ENCODE results near the gene ETS2.
"Not testable (repeated sequence)": the region's sequence is repeated elsewhere in the genome, so short reads cannot be mapped to it uniquely, and the experiment has no call there.

Gene ETS2

GRCh38 chr21:38818325-38818723 is 12.6 kb downstream of the ETS2 start:
- no peak for DNase-seq

DNA sequence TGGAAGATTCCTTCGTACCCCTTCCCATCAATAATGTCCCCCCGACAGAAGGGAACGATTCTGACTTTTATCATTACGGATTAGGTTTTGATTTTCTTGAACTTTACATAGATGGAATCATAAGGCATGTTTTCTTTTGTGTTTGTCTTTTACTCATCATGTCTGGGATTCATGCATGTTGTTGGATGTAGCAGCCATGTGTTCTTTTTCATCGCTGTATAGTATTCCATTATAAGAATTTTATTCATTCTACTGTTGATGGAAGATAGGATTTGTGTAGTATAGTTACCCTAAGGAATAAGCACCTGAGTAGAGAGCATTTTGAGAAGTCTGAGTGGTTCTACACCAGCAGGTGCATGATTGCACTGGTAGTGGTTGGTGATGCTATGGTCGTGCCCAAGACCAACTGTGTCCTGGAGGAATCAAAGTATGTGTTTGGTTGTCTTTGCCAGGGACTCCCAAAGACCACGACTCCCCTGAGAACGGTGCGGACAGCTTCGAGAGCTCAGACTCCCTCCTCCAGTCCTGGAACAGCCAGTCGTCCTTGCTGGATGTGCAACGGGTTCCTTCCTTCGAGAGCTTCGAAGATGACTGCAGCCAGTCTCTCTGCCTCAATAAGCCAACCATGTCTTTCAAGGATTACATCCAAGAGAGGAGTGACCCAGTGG is 13.5 kb downstream of the ETS2 start:
- DNase-seq: no peak

DNA sequence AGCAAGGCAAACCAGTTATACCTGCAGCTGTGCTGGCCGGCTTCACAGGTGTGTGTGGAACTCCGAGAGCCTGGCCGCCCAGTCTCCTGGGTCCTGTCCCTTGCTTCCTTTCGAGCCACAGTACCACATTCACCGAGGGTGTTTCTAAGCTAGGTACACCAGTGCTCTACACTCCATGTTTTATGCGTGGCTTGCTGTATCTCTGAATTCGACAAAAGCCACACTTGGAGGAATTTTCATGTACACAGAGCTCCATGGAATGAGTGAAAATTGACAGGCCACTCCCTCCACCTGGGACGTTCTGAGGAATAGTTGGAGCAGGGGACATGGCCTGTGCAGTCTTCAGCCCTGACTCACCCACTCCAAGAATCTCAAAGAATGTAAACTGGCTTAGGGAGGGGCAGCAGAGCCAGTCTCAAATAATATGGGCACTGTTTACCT is 14.0 kb downstream of the ETS2 start:
- no peak for DNase-seq

DNA sequence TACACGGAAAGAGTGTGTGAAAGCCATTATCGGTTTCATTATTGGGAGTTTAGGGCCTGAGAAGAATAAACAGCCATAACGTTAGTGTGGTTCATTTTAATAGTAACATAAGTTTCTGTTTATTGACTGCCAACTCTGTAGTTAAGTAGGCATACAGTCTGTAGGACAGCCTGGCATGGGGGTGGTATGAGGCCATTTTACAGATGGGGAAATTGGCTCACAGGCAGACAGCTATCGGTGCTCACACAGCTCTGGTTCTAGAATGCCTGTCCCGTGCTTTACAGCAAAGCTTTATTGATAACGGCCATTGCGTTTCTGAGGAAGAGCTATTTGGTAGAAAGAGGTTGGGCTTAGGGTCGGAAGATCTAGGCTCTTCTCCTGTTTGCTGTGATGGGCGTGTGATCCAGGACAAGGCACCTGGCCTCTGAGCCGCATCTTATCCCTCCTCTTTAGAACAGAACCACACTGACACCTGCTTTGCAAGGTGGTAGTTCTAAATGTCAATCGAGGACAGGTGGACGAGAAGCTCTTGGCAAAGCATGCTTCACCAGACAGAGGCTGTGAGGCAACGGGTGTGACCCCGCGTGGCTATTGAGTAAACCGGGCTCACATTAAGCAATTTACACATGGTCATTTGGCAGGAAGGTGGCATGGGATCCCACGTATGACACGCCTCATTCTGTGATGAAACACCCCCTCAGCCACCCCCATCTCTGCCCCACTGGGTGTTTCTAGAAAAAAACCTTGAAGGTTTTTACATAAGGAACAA is 14.9 kb downstream of the ETS2 start:
- no peak for DNase-seq

GRCh38 chr21:38821248-38821647 is 15.5 kb downstream of the ETS2 start:
- DNase-seq: no peak

GRCh38 chr21:38821959-38822682 is 16.4 kb downstream of the ETS2 start:
- no peak for DNase-seq

DNA sequence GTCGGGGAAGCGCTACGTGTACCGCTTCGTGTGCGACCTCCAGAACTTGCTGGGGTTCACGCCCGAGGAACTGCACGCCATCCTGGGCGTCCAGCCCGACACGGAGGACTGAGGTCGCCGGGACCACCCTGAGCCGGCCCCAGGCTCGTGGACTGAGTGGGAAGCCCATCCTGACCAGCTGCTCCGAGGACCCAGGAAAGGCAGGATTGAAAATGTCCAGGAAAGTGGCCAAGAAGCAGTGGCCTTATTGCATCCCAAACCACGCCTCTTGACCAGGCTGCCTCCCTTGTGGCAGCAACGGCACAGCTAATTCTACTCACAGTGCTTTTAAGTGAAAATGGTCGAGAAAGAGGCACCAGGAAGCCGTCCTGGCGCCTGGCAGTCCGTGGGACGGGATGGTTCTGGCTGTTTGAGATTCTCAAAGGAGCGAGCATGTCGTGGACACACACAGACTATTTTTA is 17.1 kb downstream of the ETS2 start:
- DNase-seq: no peak

GRCh38 chr21:38823737-38824123 is 18.0 kb downstream of the ETS2 start:
- DNase-seq: no peak

DNA sequence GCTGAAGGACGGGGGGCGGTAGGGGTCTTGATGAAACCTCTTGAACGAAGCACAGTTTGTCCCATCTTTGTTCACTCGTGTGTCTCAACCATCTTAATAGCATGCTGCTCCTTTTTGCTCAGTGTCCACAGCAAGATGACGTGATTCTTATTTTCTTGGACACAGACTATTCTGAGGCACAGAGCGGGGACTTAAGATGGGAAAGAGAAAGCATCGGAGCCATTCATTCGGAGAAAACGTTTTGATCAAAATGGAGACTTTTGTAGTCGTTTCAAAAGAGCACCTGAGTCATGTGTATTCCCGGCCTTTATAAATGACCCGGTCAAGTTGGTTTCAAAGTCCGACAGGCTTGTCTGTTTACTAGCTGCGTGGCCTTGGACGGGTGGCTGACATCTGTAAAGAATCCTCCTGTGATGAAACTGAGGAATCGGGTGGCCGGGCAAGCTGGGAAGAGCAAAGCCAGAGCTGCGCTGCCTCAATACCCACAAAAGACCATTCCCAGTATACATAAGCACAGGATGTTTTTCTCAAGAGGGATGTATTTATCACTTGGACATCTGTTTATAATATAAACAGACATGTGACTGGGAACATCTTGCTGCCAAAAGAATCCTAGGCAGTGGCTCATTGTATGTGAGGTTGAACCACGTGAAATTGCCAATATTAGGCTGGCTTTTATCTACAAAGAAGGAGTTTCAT is 18.5 kb downstream of the ETS2 start:
- DNase-seq: no peak

DNA sequence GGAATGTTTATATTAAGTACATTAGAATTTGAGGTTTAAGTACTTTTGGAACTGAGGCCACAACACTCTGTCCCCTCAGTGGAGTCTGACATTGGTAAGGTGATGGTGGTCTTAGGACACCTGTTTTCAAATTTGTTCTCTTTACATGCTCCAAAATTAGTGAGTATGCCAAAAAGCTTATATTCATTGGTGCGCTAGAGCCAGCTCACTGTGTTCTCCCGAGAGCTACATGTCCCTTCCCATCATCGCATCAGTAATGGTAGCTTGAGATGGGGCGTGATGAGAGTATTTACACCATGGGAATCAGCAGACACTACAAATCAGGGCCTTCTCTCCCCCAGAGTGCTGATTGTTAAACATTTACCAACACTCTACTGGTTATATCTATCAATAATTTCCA is 19.5 kb downstream of the ETS2 start:
- no peak for DNase-seq

GRCh38 chr21:38825921-38826320 is 20.2 kb downstream of the ETS2 start:
- DNase-seq: no peak

- DNase-seq: not testable (repeated sequence)
Measured at GRCh38 chr21:38828111-38828510, 22.4 kb downstream of the ETS2 start.

GRCh38 chr21:38830671-38831525 is 25.2 kb downstream of the ETS2 start:
- no peak for DNase-seq

DNA sequence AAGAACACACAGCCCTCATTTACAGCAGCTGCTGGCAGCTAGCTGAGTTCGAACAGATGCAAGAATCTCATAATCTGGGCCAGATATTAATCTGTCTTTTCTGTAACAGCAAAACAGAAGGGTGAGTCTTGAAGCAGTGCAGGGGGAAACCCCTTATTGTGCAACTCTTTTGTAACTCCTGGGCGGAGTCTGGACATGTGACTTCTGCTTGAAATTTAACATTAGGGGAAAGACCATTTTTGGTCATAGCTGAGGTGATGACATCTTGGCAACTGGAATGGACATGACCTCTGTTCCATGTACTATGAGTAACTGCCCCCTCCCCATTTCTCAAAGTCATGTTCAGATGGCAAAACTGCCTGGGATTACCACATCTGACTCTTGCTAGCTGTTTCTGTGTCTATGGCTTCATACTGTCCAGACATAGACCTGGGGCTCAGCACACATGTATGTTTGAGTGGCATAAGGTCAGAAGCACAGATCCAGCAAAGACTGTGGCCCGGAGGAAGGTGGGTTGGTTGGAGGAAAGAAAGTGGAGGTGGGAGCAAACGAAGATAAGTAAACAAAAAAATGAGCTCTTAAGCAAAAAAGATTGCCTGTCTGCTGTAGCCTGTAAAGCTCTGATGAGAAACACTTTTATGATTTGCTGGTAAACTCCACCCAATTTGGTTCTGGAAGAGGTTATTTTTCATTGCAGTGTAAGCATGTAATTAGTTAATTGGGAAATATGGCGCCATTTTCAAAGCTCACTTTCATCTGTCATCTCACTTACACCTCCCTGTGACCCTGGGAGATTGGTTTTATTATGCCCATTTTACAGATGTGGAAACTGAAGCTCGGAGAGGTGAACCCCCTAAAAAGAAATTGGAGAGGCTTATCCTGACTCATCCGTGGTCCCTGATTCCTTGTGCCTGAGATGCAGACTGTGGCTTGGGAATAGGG is 26.1 kb downstream of the ETS2 start:
- DNase-seq: no peak

- no peak for DNase-seq
Measured at GRCh38 chr21:38832664-38833063, 26.9 kb downstream of the ETS2 start.

DNA sequence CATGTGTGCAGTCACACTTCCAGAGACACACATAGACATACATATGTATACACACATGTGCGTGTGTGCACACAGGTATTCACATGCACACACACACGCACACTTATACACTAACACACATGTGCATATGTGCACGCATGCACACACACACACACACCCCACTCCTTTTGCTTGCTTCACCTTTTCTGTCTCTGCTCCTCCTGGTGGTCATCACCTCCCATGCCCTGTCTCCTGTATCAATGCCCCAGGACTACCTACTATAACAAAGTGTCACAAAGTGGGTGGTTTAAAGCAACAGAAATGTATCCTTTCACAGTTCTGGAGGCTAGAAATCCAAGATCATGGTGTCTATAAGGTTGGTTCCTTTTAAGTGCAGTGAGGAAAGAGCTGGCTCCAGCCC is 27.4 kb downstream of the ETS2 start:
- no peak for DNase-seq

DNA sequence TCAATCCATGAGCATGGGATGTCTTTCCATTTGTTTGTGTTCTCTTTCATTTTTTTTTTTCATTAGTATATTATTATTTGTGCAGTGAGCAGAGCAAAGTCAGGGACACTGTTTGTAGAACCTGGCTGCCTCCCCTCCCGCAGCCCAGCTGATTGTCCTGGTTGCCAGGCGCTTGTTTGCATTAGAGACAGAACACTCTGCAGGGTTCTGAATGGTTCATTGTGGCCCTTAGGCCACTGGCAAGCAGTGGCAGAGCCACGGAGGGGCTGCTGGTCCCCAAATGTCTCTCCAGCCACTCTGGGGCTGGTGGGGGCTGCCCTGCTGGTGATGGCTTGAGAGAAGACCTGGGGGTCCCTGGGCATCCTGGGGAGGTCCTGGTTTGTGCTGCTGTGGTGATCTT is 29.0 kb downstream of the ETS2 start:
- DNase-seq: no peak

DNA sequence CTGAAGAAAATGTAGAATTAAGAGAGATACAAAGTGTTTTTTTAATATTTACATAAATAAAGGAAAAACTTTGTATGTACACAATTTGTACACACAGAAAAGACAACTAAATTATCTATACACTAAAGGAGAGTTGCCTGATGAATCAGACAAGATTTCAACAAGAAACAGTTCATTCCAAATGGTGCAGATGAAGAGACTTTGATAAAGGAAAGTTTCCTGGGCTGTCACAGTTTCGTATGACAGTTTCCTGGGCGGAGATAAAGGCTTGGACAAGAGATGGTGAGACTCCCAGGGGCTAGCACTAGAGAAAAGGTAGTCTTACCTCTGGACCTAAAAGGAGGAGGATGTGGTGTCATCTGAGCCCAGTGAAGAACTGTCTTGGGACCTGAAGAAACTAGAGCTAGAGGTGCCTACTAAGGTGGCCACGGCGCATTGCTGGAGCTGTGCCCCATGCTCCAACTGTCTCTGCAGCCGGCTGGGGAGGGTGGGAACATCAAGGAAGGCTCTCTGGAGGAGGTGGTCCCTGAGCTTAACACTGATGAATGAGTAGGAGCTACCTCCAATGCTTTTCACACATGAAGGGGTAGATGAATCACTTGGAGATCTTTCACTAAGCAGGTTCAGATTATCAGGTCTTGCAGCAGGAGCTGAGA is 32.2 kb downstream of the ETS2 start:
- no peak for DNase-seq

GRCh38 chr21:38838598-38839327 is 33.0 kb downstream of the ETS2 start:
- DNase-seq: no peak
